HG03039 (cell line): ENCODE data around the gene RNF111.
"Not testable (repeated sequence)": the region's sequence is repeated elsewhere in the genome, so short reads cannot be mapped to it uniquely, and the experiment has no call there.

Experiments
- ATAC-seq: cut with Tn5 transposase; IDR thresholded peaks from one replicate; pipeline ENCODE4 v1.9.1; 2021; ENCODE audit warnings: mild to moderate bottlenecking, moderate library complexity; ENCODE audit not compliant: unreplicated experiment

Gene RNF111

DNA sequence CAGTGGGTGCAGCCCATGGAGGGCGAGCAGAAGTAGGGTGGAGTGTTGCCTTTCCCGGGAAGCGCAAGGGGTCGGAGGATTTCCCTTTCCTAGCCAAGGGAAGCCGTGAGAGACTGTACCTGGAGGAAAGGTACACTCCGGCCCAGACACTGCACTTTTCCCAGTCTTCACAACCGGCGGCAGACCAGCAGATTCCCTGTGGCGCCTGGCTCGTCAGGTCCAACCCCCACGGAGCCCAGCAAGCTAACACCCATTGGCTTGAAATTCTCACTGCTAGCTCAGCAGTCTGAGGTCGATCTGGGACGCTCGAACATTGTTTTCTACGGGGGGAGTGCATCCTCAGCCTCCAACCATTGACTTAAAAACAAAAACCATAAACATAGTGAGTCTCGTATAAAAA is 144.0 kb downstream of the RNF111 start:
- no peak for ATAC-seq

DNA sequence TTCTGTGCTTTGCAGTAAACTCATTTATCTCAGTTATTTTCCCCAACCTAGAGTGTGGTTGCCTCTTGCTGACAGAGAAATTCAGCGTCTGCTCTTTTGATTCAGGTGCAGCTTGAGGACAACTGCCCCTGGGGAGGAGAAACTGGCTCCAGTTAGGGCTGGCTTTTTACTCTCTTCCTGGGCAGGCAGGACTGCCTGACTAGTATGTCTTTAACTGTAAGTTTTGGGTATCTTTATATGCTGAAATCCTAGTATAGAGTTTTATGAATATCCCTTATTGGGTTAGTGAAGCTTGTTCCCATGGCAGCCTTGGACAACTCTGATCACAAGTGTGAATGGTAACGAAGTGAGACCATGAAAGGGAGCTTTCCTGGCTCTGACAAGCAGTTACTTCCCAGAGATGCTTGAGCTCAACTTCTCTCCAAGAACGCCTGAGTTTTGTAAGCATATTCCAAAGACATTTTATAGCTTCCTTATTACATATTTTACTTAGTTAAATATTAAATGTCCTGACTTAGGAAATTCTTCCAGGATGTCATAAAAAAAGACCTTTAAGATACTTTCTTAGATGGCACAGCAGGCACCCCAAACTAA is 144.6 kb downstream of the RNF111 start:
- no peak for ATAC-seq

DNA sequence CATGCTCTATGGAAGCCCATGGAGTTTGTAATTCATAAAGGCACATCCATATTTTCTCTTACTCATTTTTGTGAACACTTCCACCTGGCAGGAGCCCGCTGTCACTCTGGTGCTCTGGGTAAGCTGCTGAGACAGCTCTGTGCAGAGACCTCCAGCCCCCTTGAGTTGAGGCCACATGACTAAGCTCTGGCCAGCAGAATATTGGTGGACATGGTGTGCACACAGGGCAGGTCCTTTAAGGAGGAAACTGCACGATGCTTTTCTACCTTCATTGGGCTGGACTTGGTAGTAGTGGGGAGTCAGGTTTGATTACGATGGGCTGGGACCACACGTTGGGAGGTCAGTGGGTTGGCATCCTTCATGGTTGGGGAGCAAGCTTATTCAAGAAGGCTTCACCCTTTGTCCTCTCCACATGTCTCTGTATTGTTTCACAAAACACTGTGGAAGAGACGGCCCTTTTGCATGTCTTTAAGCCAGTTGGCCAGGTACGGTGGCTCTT is 146.5 kb downstream of the RNF111 start:
- no peak for ATAC-seq

- ATAC-seq = no peak
Measured at GRCh38 chr15:59137566-59137965, 150.1 kb downstream of the RNF111 start.

DNA sequence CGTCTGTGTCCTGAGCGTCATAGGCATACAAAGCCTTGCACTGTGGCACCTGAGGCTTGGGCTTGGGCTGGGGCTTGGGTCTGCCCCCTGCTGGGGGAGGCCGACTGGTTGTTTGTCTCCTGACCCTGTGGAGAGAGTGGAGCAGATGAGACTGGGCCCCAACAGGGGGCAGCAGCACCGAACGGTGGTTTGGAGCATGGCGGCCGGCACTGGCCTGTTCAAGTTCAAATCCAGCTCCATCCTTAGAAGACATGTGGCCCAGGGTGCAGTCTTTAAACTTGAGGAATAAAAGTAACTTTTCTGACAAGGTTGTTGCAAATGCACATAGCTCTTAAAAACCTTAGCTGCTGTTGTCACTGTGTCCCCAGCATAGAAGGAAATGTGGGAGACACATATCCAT is 150.8 kb downstream of the RNF111 start:
- ATAC-seq = no peak

- no peak for ATAC-seq
Measured at GRCh38 chr15:59140422-59141226, 153.2 kb downstream of the RNF111 start.

- no peak for ATAC-seq
Measured at GRCh38 chr15:59143281-59143680, 155.8 kb downstream of the RNF111 start.

DNA sequence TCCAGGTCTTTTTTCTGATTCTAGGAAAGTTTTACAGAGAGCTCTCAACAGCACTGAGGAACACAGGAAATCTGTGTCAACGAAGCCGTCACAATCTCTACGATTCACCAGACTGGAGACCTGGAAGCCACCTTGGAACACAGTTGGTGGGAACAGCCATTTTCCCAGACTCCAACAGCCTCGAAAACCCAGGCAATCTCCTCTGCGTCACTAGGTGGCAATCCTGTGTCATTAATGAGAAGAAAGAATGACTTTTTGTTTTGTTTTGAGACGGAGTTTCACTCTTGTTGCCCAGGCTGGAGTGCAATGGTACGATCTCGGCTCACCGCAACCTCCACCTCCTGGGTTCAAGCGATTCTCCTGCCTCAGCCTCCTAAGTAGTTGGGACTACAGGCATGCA is 157.1 kb downstream of the RNF111 start:
- ATAC-seq = not testable (repeated sequence)
